PFSK-1 (cell line): ENCODE data around the gene SLC38A2.

ENCODE experiments used
- FOXP2 ChIP-seq: optimal IDR thresholded peaks from 2 replicates; pipeline ENCODE3; 2011; ENCODE audit warnings: borderline replicate concordance, control low read depth, inconsistent platforms; ENCODE audit not compliant: insufficient read depth; ENCODE audit errors: extremely low read length, extremely low read depth
- POLR2AphosphoS5 ChIP-seq: IDR thresholded peaks from 2 replicates; pipeline ENCODE4 v1.6.1; 2012; ENCODE audit warnings: low read depth, mild to moderate bottlenecking, control low read depth, low read length, moderate library complexity
- SIN3A ChIP-seq: IDR thresholded peaks from 2 replicates; pipeline ENCODE4 v1.6.1; 2012; ENCODE audit warnings: mild to moderate bottlenecking, low read length, moderate library complexity, borderline replicate concordance; ENCODE audit not compliant: insufficient read depth
- TAF1 ChIP-seq: IDR thresholded peaks from 2 replicates; pipeline ENCODE4 v1.6.1; 2012; ENCODE audit warnings: low read length, control low read depth, borderline replicate concordance; ENCODE audit not compliant: insufficient read depth
- TF ChIP-seq, protein P1 (sequence below), 2 experiments: IDR thresholded peaks; 2 replicates each; pipeline versions ENCODE4 v1.6.1 to v1.8.0; 2011 to 2012; ENCODE audit warnings: low read depth in 2 of 2, low read length in 2 of 2, control low read depth in 1 of 2, inconsistent platforms in 1 of 2, mild to moderate bottlenecking in 1 of 2, moderate library complexity in 1 of 2; ENCODE audit not compliant: insufficient read depth in 1 of 2

The SLC38A2 gene

DNA sequence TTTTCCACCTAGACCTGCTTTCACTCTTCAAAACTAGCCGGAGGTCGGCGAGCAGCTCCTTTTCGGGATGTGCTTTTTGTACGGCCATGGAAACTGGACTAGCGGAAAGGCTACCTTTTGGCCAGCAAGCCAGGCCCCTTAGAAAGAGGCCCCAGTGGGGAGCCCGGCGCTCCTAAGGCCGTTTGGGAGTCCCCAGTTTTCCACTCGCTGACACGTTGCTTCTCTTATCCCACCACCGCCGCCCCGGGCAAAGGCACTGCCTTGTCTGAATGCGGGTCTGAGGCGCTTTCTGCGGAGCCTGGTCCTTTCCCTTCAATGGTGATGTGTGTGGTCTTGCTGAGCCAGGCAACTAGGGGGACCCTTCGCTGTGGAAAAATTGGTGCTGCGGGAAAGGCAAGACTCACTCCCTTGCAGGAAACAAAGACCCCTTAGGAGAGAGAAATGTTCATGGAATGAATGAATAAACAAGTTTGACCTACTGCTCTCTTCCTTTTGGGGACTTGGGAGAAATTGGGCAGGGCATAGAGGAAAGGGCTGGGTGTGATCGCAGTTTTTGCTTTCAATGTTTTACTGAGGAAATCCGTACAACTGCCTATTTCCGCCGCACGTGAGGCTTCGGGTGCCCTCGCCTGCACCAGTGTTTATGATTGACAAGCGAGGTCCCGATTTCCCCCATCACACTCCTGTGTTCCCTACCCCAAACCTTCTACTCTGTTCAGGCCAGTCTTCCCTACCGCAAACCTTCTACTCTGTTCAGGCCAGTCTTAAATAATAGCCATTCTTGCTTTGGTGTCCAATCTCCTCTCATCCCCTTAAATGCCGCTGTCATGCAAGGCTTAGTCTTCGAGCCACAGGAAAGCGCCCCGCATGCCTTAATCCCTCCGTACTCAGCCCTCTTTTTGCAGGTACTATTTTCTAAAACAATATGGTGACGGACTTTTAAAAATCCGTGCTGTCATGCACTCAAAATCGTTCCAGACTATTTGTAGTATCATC, 1.0 kb upstream of the SLC38A2 start:
- TF ChIP-seq POLR2AphosphoS5: no peak
- TF ChIP-seq, protein P1, sequence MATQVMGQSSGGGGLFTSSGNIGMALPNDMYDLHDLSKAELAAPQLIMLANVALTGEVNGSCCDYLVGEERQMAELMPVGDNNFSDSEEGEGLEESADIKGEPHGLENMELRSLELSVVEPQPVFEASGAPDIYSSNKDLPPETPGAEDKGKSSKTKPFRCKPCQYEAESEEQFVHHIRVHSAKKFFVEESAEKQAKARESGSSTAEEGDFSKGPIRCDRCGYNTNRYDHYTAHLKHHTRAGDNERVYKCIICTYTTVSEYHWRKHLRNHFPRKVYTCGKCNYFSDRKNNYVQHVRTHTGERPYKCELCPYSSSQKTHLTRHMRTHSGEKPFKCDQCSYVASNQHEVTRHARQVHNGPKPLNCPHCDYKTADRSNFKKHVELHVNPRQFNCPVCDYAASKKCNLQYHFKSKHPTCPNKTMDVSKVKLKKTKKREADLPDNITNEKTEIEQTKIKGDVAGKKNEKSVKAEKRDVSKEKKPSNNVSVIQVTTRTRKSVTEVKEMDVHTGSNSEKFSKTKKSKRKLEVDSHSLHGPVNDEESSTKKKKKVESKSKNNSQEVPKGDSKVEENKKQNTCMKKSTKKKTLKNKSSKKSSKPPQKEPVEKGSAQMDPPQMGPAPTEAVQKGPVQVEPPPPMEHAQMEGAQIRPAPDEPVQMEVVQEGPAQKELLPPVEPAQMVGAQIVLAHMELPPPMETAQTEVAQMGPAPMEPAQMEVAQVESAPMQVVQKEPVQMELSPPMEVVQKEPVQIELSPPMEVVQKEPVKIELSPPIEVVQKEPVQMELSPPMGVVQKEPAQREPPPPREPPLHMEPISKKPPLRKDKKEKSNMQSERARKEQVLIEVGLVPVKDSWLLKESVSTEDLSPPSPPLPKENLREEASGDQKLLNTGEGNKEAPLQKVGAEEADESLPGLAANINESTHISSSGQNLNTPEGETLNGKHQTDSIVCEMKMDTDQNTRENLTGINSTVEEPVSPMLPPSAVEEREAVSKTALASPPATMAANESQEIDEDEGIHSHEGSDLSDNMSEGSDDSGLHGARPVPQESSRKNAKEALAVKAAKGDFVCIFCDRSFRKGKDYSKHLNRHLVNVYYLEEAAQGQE (IDR thresholded peaks at IDR 0.05; ENCODE audit: insufficient read depth in 1 of 2, low read depth in 2 of 2, low read length in 2 of 2): no peak
- TF ChIP-seq TAF1: no peak
- TF ChIP-seq FOXP2: no peak
- no peak for TF ChIP-seq SIN3A

DNA sequence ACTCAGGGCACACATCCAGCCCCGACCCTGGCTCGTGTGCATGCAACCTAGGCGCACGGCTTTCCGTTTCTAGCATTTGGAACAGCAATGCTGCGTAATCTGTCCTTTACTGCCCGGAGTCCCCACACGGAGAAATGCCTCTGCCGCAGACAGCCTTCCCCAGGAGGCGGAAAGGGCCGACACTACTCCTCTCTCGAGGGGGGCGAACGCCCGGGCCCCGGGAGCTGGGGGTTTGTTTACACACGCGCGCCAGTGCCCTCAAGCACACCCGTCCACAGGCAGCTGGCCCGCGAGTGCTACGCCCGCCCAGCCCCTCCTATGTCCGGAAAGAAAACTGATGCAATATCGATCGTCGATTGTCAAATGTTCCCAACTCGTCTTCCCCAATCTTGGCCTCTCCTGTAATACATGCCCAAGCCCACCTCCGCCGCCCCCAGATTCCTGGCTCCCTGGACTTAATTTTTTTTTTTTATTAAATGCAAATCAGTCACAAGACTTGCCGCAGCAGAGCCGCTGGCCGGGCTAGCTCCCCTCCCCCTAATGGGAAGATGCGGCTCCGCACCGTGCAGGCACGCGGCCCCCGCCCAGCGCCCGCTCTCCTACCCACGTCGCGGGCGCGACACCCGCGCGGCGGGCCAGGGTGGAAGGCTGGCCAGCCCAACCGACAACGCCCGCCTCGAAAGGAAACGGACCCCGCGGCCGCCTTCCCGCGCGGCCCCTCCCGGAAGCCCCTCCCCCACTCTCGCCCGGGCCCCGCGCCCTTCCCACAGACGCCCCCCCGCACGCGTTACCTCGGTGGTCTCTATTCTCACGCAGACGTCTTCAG, 642 bp downstream of the SLC38A2 start:
- TF ChIP-seq FOXP2 (no peak), POLR2AphosphoS5 (peak; percentile 58; the same call in 1 of the 2 replicates), TAF1 (no peak), SIN3A (no peak; the same call in 1 of the 2 replicates)

DNA sequence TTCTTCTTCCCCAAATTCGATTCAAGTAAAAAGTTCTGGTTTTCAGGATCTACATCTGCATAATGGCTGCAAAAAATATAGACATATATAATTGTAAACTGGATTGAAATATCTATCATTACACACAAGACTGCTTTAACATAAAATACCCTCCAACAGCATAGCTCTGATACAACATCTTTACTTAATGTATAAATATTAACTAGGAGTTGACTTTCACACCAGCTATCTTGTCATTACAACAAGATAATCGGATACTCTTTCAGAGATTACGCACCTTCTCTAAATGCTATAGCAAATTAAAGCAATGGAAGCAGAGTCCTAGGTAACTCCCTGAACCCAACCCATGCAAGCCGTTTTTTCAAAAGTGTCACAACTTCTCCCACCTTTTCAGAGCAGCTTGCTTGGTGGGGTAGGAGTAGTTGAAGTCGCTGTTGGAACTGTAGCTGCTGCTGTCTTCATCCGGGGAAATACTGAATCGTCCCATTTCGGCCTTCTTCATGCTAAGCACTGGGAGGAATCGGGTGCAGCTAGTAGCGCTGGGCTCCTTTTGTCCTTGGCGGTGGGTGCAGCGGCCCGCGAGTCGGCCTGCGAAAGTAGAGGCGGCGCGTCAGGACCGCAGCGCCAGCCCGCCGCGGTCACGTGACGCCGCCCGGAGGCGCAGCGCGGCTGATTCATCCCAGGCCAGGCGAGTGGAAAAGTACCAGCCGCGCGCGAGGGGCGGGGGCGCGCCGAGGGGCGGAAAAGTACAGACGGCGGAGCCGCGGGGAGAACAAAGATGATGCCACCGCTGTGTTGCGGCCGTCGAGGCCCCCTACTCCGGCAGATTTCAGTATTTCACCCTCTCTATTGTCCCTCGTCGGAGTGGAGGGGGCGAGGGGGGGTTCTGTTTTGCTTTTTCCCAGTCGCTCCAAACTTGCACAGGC, 1.5 kb downstream of the SLC38A2 start:
- 0 out of 2 replicates have a peak, but pooled peaks have one; percentile 64 for TF ChIP-seq POLR2AphosphoS5
- TF ChIP-seq FOXP2: peak; percentile 68
- TF ChIP-seq TAF1: peak; percentile 55; the same call in 1 of the 2 replicates
- 0 out of 2 replicates have a peak, but pooled peaks have one; percentile 13 for TF ChIP-seq SIN3A
- TF ChIP-seq, protein P1 (IDR thresholded peaks at IDR 0.05; ENCODE audit: insufficient read depth in 1 of 2, low read depth in 2 of 2, low read length in 2 of 2): peak in 1 of 2 experiments; percentile 25; a peak in 1 of 4 replicates

DNA sequence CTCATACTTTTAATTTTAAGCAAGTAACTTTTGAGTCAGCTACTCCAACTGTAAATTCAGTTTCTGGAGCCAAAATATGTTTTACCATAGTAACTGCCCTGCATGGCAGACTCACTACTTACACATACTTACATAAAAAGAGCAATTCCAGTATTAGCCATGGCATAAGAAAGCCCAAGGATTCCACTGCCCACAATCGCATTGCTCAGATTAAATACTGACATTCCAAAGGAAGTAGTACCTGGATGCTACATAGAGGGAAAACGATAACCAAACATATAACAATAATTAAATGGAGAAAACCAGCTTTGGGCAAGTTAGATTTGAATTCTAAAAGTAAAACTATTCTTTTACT, 2.2 kb downstream of the SLC38A2 start:
- TF ChIP-seq FOXP2: no peak
- TF ChIP-seq, protein P1 (IDR thresholded peaks at IDR 0.05; ENCODE audit: insufficient read depth in 1 of 2, low read depth in 2 of 2, low read length in 2 of 2): no peak
- TF ChIP-seq POLR2AphosphoS5: peak; percentile 22; the same call in 1 of the 2 replicates
